Cardiac muscle cell (in vitro differentiated cells and primary cell): Measurements from ENCODE around the gene NEK1. TPM values are rescaled to one million over a fixed set of nuclear protein-coding genes. Genes with fewer than 3 reads are reported as not detected.

Experiments
- DNase-seq, 2 donors: peaks; one replicate each; pipeline versions ENCODE4 v3.0.0 to v3.0.0-alpha.2; 2010 to 2017; ENCODE audit warnings: low read depth in 1 of 2, low spot score in 1 of 2
- H3K27ac ChIP-seq: fragments of 200-600 bp; sonication (generic); 2 replicates; pipeline ENCODE4 v1.5.1; 2016
- H3K27me3 ChIP-seq: fragments of 200-600 bp; sonication (generic); 2 replicates; pipeline ENCODE4 v1.6.0; 2016; ENCODE audit warnings: control low read depth
- H3K36me3 ChIP-seq: fragments of 200-600 bp; sonication (generic); 2 replicates; pipeline ENCODE4 v1.5.1; 2016; ENCODE audit warnings: control low read depth
- H3K4me1 ChIP-seq: fragments of 200-600 bp; sonication (generic); 2 replicates; pipeline ENCODE4 v1.8.1; 2017; ENCODE audit warnings: low read depth, mild to moderate bottlenecking, mixed run types
- H3K4me3 ChIP-seq: fragments of 200-600 bp; sonication (generic); 2 replicates; pipeline ENCODE4 v1.5.1; 2016; ENCODE audit warnings: mild to moderate bottlenecking
- H3K9me3 ChIP-seq: fragments of 200-600 bp; sonication (generic); 2 replicates; pipeline ENCODE4 v1.5.1; 2017; ENCODE audit warnings: low read depth, mild to moderate bottlenecking, control low read depth
- CTCF ChIP-seq: IDR thresholded peaks from 2 replicates; pipeline ENCODE4 v1.5.1; 2012; ENCODE audit warnings: low read depth, mild to moderate bottlenecking, low read length
- polyA plus RNA-seq: library from polyadenylated mRNA; unstranded; fragments of >200 nt; fragmentation: Nextera tagmentation; extraction: Ambion mirVana; gene quantifications from 2 replicates; pipeline ENCODE4 v1.2.1, GENCODE V29; 2016
- total RNA-seq: library from RNA; depleted of rRNA; stranded (reverse); fragments of >200 nt; gene quantifications from 2 replicates; pipeline ENCODE4 v1.2.3, GENCODE V29; 2016

Gene NEK1
- total and polyA plus RNA-seq, 2 experiments from 2014 or later, result 11.3 to 17.0 TPM

- no peak overlapping the region for H3K27ac ChIP-seq
- no peak for TF ChIP-seq CTCF
Measured at GRCh38 chr4:169604131-169604900, 8.1 kb downstream of the NEK1 start.

GRCh38 chr4:169603312-169603711 is 9.1 kb downstream of the NEK1 start:
- TF ChIP-seq CTCF, result no peak
- Histone ChIP-seq H3K36me3 (peaks cover 14% of the 10 kb centered on the region), H3K27me3 (no peaks in the 10 kb centered on the region), H3K27ac (no peak overlapping the region), H3K4me3 (no peak overlapping the region), H3K9me3 (no peaks in the 10 kb centered on the region), H3K4me1 (no peaks in the 10 kb centered on the region)
- no peak for DNase-seq

More at GRCh38 chr4:169604131-169604900, 8.1 kb downstream of the NEK1 start:
- DNase-seq, result peak in 1 of 2 donors; percentile 69
- no peaks in the 10 kb centered on the region for H3K4me1 ChIP-seq
- peaks cover 14% of the 10 kb centered on the region for H3K36me3 ChIP-seq
- no peaks in the 10 kb centered on the region for H3K9me3 ChIP-seq
- no peaks in the 10 kb centered on the region for H3K27me3 ChIP-seq
- no peak overlapping the region for H3K4me3 ChIP-seq

GRCh38 chr4:169601016-169601771 is 11.2 kb downstream of the NEK1 start:
- Histone ChIP-seq H3K4me1 (no peaks in the 10 kb centered on the region), H3K36me3 (peaks cover 14% of the 10 kb centered on the region), H3K27me3 (no peaks in the 10 kb centered on the region), H3K27ac (no peak overlapping the region), H3K9me3 (no peaks in the 10 kb centered on the region), H3K4me3 (no peak overlapping the region)
- no peak for DNase-seq
- TF ChIP-seq CTCF, result no peak

GRCh38 chr4:169594560-169595195 is 17.7 kb downstream of the NEK1 start:
- Histone ChIP-seq H3K4me1 (no peaks in the 10 kb centered on the region), H3K27ac (no peak overlapping the region), H3K4me3 (no peak overlapping the region), H3K9me3 (no peaks in the 10 kb centered on the region), H3K36me3 (no peaks in the 10 kb centered on the region), H3K27me3 (no peaks in the 10 kb centered on the region)
- DNase-seq, result no peak
- TF ChIP-seq CTCF, result no peak

GRCh38 chr4:169593050-169593560 is 19.3 kb downstream of the NEK1 start:
- no peak overlapping the region for H3K4me3 ChIP-seq
- H3K27me3 ChIP-seq, result no peaks in the 10 kb centered on the region
- no peaks in the 10 kb centered on the region for H3K9me3 ChIP-seq
- no peak for DNase-seq
- H3K4me1 ChIP-seq, result no peaks in the 10 kb centered on the region
- no peak for TF ChIP-seq CTCF
- H3K27ac ChIP-seq, result no peak overlapping the region
- H3K36me3 ChIP-seq, result no peaks in the 10 kb centered on the region
